ENCODE data around the gene ASB13. TPM values are rescaled to one million over a fixed set of nuclear protein-coding genes. Genes with fewer than 3 reads are reported as not detected.

Gene ASB13
- total and polyA plus RNA-seq, 2 experiments from 2014 or later = 11.6 to 20.2 TPM

DNA sequence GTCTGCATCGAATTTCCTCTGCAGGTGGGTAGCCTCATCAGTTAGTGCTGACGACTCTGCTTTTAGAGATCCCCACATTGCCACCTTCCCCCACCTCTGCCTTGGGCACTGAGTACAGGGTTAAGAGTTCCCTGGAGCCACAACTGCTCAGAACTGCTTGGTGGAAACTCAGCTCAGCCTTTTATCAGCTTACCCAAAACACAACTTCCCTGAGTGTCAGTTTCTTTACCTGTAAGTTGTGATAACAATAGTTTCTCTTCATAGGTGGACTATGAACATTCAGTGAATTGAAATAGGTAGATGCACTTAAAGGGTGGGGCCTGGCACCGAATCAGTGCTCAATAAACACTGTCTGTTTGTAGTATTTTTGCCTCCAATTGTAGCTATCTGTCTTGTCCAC is 11.3 kb downstream of the ASB13 start:
- no peak for TF ChIP-seq JUNB (IDR thresholded peaks at IDR 0.05; ENCODE audit: unreplicated experiment)
- TF ChIP-seq POLR2AphosphoS5 (IDR thresholded peaks at IDR 0.05; ENCODE audit: low read depth) = no peak
- TF ChIP-seq, protein P1, sequence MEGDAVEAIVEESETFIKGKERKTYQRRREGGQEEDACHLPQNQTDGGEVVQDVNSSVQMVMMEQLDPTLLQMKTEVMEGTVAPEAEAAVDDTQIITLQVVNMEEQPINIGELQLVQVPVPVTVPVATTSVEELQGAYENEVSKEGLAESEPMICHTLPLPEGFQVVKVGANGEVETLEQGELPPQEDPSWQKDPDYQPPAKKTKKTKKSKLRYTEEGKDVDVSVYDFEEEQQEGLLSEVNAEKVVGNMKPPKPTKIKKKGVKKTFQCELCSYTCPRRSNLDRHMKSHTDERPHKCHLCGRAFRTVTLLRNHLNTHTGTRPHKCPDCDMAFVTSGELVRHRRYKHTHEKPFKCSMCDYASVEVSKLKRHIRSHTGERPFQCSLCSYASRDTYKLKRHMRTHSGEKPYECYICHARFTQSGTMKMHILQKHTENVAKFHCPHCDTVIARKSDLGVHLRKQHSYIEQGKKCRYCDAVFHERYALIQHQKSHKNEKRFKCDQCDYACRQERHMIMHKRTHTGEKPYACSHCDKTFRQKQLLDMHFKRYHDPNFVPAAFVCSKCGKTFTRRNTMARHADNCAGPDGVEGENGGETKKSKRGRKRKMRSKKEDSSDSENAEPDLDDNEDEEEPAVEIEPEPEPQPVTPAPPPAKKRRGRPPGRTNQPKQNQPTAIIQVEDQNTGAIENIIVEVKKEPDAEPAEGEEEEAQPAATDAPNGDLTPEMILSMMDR (conservative IDR thresholded peaks at IDR 0.05; ENCODE audit: low read depth in 2 of 2) = no peak
- no peak for TF ChIP-seq CREB1 (CRISPR knock-in tag; IDR thresholded peaks at IDR 0.05; ENCODE audit: low read depth)
- TF ChIP-seq, protein P2, sequence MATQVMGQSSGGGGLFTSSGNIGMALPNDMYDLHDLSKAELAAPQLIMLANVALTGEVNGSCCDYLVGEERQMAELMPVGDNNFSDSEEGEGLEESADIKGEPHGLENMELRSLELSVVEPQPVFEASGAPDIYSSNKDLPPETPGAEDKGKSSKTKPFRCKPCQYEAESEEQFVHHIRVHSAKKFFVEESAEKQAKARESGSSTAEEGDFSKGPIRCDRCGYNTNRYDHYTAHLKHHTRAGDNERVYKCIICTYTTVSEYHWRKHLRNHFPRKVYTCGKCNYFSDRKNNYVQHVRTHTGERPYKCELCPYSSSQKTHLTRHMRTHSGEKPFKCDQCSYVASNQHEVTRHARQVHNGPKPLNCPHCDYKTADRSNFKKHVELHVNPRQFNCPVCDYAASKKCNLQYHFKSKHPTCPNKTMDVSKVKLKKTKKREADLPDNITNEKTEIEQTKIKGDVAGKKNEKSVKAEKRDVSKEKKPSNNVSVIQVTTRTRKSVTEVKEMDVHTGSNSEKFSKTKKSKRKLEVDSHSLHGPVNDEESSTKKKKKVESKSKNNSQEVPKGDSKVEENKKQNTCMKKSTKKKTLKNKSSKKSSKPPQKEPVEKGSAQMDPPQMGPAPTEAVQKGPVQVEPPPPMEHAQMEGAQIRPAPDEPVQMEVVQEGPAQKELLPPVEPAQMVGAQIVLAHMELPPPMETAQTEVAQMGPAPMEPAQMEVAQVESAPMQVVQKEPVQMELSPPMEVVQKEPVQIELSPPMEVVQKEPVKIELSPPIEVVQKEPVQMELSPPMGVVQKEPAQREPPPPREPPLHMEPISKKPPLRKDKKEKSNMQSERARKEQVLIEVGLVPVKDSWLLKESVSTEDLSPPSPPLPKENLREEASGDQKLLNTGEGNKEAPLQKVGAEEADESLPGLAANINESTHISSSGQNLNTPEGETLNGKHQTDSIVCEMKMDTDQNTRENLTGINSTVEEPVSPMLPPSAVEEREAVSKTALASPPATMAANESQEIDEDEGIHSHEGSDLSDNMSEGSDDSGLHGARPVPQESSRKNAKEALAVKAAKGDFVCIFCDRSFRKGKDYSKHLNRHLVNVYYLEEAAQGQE (IDR thresholded peaks at IDR 0.05; ENCODE audit: unreplicated experiment) = no peak
- no peak for TF ChIP-seq STAT1 (IDR thresholded peaks at IDR 0.05; ENCODE audit: unreplicated experiment)
- no peak for TF ChIP-seq ZNF331 (CRISPR knock-in tag; IDR thresholded peaks at IDR 0.05; ENCODE audit: low read depth)
- TF ChIP-seq ZNF114 (CRISPR knock-in tag; IDR thresholded peaks at IDR 0.05) = no peak
- TF ChIP-seq, protein P3, sequence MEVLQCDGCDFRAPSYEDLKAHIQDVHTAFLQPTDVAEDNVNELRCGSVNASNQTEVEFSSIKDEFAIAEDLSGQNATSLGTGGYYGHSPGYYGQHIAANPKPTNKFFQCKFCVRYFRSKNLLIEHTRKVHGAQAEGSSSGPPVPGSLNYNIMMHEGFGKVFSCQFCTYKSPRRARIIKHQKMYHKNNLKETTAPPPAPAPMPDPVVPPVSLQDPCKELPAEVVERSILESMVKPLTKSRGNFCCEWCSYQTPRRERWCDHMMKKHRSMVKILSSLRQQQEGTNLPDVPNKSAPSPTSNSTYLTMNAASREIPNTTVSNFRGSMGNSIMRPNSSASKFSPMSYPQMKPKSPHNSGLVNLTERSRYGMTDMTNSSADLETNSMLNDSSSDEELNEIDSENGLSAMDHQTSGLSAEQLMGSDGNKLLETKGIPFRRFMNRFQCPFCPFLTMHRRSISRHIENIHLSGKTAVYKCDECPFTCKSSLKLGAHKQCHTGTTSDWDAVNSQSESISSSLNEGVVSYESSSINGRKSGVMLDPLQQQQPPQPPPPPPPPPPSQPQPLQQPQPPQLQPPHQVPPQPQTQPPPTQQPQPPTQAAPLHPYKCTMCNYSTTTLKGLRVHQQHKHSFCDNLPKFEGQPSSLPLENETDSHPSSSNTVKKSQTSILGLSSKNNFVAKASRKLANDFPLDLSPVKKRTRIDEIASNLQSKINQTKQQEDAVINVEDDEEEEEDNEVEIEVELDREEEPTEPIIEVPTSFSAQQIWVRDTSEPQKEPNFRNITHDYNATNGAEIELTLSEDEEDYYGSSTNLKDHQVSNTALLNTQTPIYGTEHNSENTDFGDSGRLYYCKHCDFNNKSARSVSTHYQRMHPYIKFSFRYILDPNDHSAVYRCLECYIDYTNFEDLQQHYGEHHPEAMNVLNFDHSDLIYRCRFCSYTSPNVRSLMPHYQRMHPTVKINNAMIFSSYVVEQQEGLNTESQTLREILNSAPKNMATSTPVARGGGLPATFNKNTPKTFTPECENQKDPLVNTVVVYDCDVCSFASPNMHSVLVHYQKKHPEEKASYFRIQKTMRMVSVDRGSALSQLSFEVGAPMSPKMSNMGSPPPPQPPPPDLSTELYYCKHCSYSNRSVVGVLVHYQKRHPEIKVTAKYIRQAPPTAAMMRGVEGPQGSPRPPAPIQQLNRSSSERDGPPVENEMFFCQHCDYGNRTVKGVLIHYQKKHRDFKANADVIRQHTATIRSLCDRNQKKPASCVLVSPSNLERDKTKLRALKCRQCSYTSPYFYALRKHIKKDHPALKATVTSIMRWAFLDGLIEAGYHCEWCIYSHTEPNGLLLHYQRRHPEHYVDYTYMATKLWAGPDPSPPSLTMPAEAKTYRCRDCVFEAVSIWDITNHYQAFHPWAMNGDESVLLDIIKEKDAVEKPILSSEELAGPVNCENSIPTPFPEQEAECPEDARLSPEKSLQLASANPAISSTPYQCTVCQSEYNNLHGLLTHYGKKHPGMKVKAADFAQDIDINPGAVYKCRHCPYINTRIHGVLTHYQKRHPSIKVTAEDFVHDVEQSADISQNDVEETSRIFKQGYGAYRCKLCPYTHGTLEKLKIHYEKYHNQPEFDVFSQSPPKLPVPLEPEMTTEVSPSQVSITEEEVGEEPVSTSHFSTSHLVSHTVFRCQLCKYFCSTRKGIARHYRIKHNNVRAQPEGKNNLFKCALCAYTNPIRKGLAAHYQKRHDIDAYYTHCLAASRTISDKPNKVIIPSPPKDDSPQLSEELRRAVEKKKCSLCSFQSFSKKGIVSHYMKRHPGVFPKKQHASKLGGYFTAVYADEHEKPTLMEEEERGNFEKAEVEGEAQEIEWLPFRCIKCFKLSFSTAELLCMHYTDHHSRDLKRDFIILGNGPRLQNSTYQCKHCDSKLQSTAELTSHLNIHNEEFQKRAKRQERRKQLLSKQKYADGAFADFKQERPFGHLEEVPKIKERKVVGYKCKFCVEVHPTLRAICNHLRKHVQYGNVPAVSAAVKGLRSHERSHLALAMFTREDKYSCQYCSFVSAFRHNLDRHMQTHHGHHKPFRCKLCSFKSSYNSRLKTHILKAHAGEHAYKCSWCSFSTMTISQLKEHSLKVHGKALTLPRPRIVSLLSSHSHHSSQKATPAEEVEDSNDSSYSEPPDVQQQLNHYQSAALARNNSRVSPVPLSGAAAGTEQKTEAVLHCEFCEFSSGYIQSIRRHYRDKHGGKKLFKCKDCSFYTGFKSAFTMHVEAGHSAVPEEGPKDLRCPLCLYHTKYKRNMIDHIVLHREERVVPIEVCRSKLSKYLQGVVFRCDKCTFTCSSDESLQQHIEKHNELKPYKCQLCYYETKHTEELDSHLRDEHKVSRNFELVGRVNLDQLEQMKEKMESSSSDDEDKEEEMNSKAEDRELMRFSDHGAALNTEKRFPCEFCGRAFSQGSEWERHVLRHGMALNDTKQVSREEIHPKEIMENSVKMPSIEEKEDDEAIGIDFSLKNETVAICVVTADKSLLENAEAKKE (CRISPR knock-in tag; IDR thresholded peaks at IDR 0.05) = no peak
- TF ChIP-seq, protein P4, sequence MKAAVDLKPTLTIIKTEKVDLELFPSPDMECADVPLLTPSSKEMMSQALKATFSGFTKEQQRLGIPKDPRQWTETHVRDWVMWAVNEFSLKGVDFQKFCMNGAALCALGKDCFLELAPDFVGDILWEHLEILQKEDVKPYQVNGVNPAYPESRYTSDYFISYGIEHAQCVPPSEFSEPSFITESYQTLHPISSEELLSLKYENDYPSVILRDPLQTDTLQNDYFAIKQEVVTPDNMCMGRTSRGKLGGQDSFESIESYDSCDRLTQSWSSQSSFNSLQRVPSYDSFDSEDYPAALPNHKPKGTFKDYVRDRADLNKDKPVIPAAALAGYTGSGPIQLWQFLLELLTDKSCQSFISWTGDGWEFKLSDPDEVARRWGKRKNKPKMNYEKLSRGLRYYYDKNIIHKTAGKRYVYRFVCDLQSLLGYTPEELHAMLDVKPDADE (IDR thresholded peaks at IDR 0.05) = no peak
- Histone ChIP-seq H4K20me1 (replicated peaks; ENCODE audit: insufficient read depth) (peaks cover 8% of the 10 kb centered on the region), H3K79me2 (replicated peaks; ENCODE audit: insufficient read depth) (peaks cover 26% of the 10 kb centered on the region), H3K27me3 (ENCODE audit: insufficient read depth) (no peaks in the 10 kb centered on the region), H3K4me2 (no peak overlapping the region), H3K9me2 (ENCODE audit: insufficient read depth) (no peaks in the 10 kb centered on the region), H3K27ac (ENCODE audit: low read depth) (no peak overlapping the region), H3K36me3 (ENCODE audit: insufficient read depth) (no peaks in the 10 kb centered on the region), H2AFZ (no peak overlapping the region), H3K4me3 (no peak overlapping the region), H3F3A (replicated peaks; ENCODE audit: low read depth) (no peaks in the 10 kb centered on the region), H3K4me1 (ENCODE audit: insufficient read depth) (peaks cover 2% of the 10 kb centered on the region)
- ATAC-seq (no peak), DNase-seq (ENCODE audit: low spot score) (no peak)
- H3K36me3 Mint-ChIP-seq (ENCODE audit: low read depth) = no peaks in the 10 kb centered on the region; the same call in 2 of the 3 replicates
- no peak overlapping the region for H3K4me3 Mint-ChIP-seq
- H3K4me1 Mint-ChIP-seq = peaks cover 36% of the 10 kb centered on the region
- no peaks in the 10 kb centered on the region for H3K9me3 Mint-ChIP-seq
- peaks cover 24% of the 10 kb centered on the region for H3K27me3 Mint-ChIP-seq (ENCODE audit: insufficient read depth, low read depth, poor library complexity)
- peak overlapping the region; percentile 38; the same call in 1 of the 2 replicates for H3K27ac Mint-ChIP-seq

All from GM23338 (cell line).